GM23338 (cell line): ENCODE data around the gene GSG1L. TPM values are rescaled to one million over a fixed set of nuclear protein-coding genes. Genes with fewer than 3 reads are reported as not detected.

ENCODE experiments used
- ATAC-seq: fragments of 200-7000 bp; cut with Tn5 transposase; 3 replicates; pipeline ENCODE4 v1.9.1; 2020
- DNase-seq: peaks from one replicate; pipeline ENCODE4 v3.0.0-alpha.2; 2015; ENCODE audit warnings: low spot score
- H2AFZ ChIP-seq: fragments of 200-600 bp; sonication (generic); 2 replicates; pipeline ENCODE4 v1.8.0; 2016; ENCODE audit warnings: antibody characterized with exemption, mild to moderate bottlenecking, moderate library complexity
- H3F3A ChIP-seq: fragments of 200-600 bp; sonication (generic); replicated peaks from 2 replicates; pipeline ENCODE4 v1.8.0; 2017; ENCODE audit warnings: antibody characterized with exemption, mixed run types, low read depth
- H3K27ac ChIP-seq: fragments of 200-600 bp; sonication (generic); 2 replicates; pipeline ENCODE4 v1.6.1; 2016; ENCODE audit warnings: low read depth
- H3K27me3 ChIP-seq: fragments of 200-600 bp; sonication (generic); 2 replicates; pipeline ENCODE4 v1.8.0; 2016; ENCODE audit warnings: mild to moderate bottlenecking, mixed run types, moderate library complexity; ENCODE audit not compliant: insufficient read depth
- H3K36me3 ChIP-seq: fragments of 200-600 bp; sonication (generic); 2 replicates; pipeline ENCODE4 v1.8.0; 2016; ENCODE audit warnings: mild to moderate bottlenecking; ENCODE audit not compliant: insufficient read depth
- H3K4me1 ChIP-seq: fragments of 200-600 bp; sonication (generic); 2 replicates; pipeline ENCODE4 v1.8.0; 2016; ENCODE audit warnings: mild to moderate bottlenecking, moderate library complexity; ENCODE audit not compliant: insufficient read depth
- H3K4me2 ChIP-seq: fragments of 200-600 bp; sonication (generic); 2 replicates; pipeline ENCODE4 v1.7.1; 2017; ENCODE audit warnings: mixed run types
- H3K4me3 ChIP-seq: fragments of 200-600 bp; sonication (generic); 2 replicates; pipeline ENCODE4 v1.6.1; 2016; ENCODE audit warnings: mixed run types
- H3K79me2 ChIP-seq: fragments of 200-600 bp; sonication (generic); replicated peaks from 2 replicates; pipeline ENCODE4 v1.8.0; 2017; ENCODE audit warnings: mild to moderate bottlenecking; ENCODE audit not compliant: insufficient read depth
- H3K9me2 ChIP-seq: fragments of 200-600 bp; sonication (generic); 2 replicates; pipeline ENCODE4 v1.8.0; 2017; ENCODE audit not compliant: insufficient read depth
- H4K20me1 ChIP-seq: fragments of 200-600 bp; sonication (generic); replicated peaks from 2 replicates; pipeline ENCODE4 v1.8.0; 2017; ENCODE audit warnings: mild to moderate bottlenecking; ENCODE audit not compliant: insufficient read depth
- H3K27ac Mint-ChIP-seq: 2 replicates; pipeline ENCODE4 v1.8.0; 2020; ENCODE audit warnings: inconsistent platforms, mild to moderate bottlenecking, moderate library complexity, mixed read lengths
- H3K27me3 Mint-ChIP-seq: 3 replicates; pipeline ENCODE4 v1.8.0; 2022; ENCODE audit warnings: low read depth, mild to moderate bottlenecking, moderate library complexity, mixed read lengths, inconsistent platforms; ENCODE audit not compliant: insufficient read depth, poor library complexity
- H3K36me3 Mint-ChIP-seq: 3 replicates; pipeline ENCODE4 v1.8.0; 2021; ENCODE audit warnings: low read depth, mild to moderate bottlenecking, inconsistent platforms, moderate library complexity, mixed read lengths
- H3K4me1 Mint-ChIP-seq: 3 replicates; pipeline ENCODE4 v1.8.0; 2020; ENCODE audit warnings: mild to moderate bottlenecking, inconsistent platforms, mixed read lengths
- H3K4me3 Mint-ChIP-seq: 3 replicates; pipeline ENCODE4 v1.8.0; 2021; ENCODE audit warnings: moderate library complexity, mild to moderate bottlenecking, inconsistent platforms, mixed read lengths
- H3K9me3 Mint-ChIP-seq: 3 replicates; pipeline ENCODE4 v1.8.0; 2020; ENCODE audit warnings: moderate library complexity, mild to moderate bottlenecking, inconsistent platforms, mixed read lengths
- CREB1 ChIP-seq: fragments of 250-450 bp; sonication (Bioruptor Pico); IDR thresholded peaks from 2 replicates; pipeline ENCODE4 v1.5.0; 2020; ENCODE audit warnings: low read depth, mild to moderate bottlenecking, moderate library complexity
- ETS1 ChIP-seq: IDR thresholded peaks from 2 replicates; pipeline ENCODE4 v1.6.1; 2016; ENCODE audit warnings: antibody characterized with exemption
- EZH2 ChIP-seq: fragments of 200-600 bp; sonication (generic); IDR thresholded peaks from one replicate; pipeline ENCODE4 v1.8.0; 2017; ENCODE audit warnings: antibody characterized with exemption, mild to moderate bottlenecking, low read depth; ENCODE audit not compliant: unreplicated experiment
- EZH2phosphoT487 ChIP-seq: fragments of 200-600 bp; sonication (generic); IDR thresholded peaks from one replicate; pipeline ENCODE4 v1.8.1; 2018; ENCODE audit warnings: antibody characterized with exemption; ENCODE audit not compliant: unreplicated experiment
- JUNB ChIP-seq: IDR thresholded peaks from one replicate; pipeline ENCODE4 v1.6.1; 2016; ENCODE audit warnings: antibody characterized with exemption; ENCODE audit not compliant: unreplicated experiment
- NANOG ChIP-seq: IDR thresholded peaks from 2 replicates; pipeline ENCODE4 v1.6.1; 2016; ENCODE audit warnings: antibody characterized with exemption, borderline replicate concordance
- POLR2AphosphoS5 ChIP-seq: IDR thresholded peaks from 2 replicates; pipeline ENCODE4 v1.6.1; 2016; ENCODE audit warnings: antibody characterized with exemption, low read depth
- REST ChIP-seq: IDR thresholded peaks from one replicate; pipeline ENCODE4 v1.6.1; 2018; ENCODE audit warnings: antibody characterized with exemption; ENCODE audit not compliant: unreplicated experiment
- STAT1 ChIP-seq: IDR thresholded peaks from one replicate; pipeline ENCODE4 v1.6.1; 2016; ENCODE audit warnings: antibody characterized with exemption; ENCODE audit not compliant: unreplicated experiment
- ZNF114 ChIP-seq: fragments of 250-450 bp; sonication (Bioruptor Pico); IDR thresholded peaks from 2 replicates; pipeline ENCODE4 v1.5.0; 2020; ENCODE audit warnings: mild to moderate bottlenecking, moderate library complexity
- polyA plus RNA-seq: library from polyadenylated mRNA; unstranded; fragments of >200 nt; fragmentation: Nextera tagmentation; extraction: Ambion mirVana; gene quantifications from 2 replicates; pipeline ENCODE4 v1.2.1, GENCODE V29; 2016
- total RNA-seq: library from RNA; depleted of rRNA; stranded (reverse); fragments of >200 nt; shearing (Covaris generic); gene quantifications from 2 replicates; pipeline ENCODE4 v1.2.3, GENCODE V29; 2014
- TF ChIP-seq, protein P1 (sequence below): fragments of 250-450 bp; sonication (Bioruptor Pico); IDR thresholded peaks from 2 replicates; pipeline ENCODE4 v1.5.0; 2020; ENCODE audit warnings: mild to moderate bottlenecking, moderate library complexity
- TF ChIP-seq, protein P2 (sequence below), 2 experiments: fragments of 200-600 bp in 1 of 2; sonication (generic) in 1 of 2; conservative IDR thresholded peaks; 2 replicates each; pipeline versions ENCODE4 v1.5.1 to v1.6.1; 2016 to 2017; ENCODE audit warnings: antibody characterized with exemption in 2 of 2, low read depth in 2 of 2, mild to moderate bottlenecking in 2 of 2, moderate library complexity in 1 of 2

The GSG1L gene
- total and polyA plus RNA-seq, 2 experiments from 2014 or later = 0.36 to 0.63 TPM

- TF ChIP-seq, protein P1, sequence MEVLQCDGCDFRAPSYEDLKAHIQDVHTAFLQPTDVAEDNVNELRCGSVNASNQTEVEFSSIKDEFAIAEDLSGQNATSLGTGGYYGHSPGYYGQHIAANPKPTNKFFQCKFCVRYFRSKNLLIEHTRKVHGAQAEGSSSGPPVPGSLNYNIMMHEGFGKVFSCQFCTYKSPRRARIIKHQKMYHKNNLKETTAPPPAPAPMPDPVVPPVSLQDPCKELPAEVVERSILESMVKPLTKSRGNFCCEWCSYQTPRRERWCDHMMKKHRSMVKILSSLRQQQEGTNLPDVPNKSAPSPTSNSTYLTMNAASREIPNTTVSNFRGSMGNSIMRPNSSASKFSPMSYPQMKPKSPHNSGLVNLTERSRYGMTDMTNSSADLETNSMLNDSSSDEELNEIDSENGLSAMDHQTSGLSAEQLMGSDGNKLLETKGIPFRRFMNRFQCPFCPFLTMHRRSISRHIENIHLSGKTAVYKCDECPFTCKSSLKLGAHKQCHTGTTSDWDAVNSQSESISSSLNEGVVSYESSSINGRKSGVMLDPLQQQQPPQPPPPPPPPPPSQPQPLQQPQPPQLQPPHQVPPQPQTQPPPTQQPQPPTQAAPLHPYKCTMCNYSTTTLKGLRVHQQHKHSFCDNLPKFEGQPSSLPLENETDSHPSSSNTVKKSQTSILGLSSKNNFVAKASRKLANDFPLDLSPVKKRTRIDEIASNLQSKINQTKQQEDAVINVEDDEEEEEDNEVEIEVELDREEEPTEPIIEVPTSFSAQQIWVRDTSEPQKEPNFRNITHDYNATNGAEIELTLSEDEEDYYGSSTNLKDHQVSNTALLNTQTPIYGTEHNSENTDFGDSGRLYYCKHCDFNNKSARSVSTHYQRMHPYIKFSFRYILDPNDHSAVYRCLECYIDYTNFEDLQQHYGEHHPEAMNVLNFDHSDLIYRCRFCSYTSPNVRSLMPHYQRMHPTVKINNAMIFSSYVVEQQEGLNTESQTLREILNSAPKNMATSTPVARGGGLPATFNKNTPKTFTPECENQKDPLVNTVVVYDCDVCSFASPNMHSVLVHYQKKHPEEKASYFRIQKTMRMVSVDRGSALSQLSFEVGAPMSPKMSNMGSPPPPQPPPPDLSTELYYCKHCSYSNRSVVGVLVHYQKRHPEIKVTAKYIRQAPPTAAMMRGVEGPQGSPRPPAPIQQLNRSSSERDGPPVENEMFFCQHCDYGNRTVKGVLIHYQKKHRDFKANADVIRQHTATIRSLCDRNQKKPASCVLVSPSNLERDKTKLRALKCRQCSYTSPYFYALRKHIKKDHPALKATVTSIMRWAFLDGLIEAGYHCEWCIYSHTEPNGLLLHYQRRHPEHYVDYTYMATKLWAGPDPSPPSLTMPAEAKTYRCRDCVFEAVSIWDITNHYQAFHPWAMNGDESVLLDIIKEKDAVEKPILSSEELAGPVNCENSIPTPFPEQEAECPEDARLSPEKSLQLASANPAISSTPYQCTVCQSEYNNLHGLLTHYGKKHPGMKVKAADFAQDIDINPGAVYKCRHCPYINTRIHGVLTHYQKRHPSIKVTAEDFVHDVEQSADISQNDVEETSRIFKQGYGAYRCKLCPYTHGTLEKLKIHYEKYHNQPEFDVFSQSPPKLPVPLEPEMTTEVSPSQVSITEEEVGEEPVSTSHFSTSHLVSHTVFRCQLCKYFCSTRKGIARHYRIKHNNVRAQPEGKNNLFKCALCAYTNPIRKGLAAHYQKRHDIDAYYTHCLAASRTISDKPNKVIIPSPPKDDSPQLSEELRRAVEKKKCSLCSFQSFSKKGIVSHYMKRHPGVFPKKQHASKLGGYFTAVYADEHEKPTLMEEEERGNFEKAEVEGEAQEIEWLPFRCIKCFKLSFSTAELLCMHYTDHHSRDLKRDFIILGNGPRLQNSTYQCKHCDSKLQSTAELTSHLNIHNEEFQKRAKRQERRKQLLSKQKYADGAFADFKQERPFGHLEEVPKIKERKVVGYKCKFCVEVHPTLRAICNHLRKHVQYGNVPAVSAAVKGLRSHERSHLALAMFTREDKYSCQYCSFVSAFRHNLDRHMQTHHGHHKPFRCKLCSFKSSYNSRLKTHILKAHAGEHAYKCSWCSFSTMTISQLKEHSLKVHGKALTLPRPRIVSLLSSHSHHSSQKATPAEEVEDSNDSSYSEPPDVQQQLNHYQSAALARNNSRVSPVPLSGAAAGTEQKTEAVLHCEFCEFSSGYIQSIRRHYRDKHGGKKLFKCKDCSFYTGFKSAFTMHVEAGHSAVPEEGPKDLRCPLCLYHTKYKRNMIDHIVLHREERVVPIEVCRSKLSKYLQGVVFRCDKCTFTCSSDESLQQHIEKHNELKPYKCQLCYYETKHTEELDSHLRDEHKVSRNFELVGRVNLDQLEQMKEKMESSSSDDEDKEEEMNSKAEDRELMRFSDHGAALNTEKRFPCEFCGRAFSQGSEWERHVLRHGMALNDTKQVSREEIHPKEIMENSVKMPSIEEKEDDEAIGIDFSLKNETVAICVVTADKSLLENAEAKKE (CRISPR knock-in tag) = no peak
- TF ChIP-seq ZNF114 (no peak), POLR2AphosphoS5 (no peak), EZH2phosphoT487 (no peak)
Observed at GRCh38 chr16:28078261-28078660, 14.7 kb upstream of the GSG1L start (continued).

DNA sequence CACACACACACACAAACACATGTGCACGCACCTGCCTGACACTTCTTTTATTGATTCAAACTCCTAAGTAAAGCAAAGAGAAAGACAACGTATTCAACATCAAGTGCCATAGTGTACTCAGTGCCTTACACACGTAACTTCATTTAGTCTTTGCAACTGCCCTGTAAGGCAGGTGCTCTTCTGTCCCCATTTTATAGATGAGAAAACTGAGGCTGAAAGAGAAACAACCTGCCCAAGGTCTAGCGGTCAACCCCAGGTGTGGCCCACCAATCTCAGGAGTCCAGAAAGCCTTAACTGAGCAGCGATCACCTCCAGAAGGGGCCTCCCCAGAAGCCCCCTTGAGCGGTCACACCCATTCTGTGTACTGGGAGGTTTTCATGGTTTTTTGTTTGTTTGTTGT, 10.3 kb upstream of the GSG1L start:
- TF ChIP-seq, protein P2, sequence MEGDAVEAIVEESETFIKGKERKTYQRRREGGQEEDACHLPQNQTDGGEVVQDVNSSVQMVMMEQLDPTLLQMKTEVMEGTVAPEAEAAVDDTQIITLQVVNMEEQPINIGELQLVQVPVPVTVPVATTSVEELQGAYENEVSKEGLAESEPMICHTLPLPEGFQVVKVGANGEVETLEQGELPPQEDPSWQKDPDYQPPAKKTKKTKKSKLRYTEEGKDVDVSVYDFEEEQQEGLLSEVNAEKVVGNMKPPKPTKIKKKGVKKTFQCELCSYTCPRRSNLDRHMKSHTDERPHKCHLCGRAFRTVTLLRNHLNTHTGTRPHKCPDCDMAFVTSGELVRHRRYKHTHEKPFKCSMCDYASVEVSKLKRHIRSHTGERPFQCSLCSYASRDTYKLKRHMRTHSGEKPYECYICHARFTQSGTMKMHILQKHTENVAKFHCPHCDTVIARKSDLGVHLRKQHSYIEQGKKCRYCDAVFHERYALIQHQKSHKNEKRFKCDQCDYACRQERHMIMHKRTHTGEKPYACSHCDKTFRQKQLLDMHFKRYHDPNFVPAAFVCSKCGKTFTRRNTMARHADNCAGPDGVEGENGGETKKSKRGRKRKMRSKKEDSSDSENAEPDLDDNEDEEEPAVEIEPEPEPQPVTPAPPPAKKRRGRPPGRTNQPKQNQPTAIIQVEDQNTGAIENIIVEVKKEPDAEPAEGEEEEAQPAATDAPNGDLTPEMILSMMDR (conservative IDR thresholded peaks at IDR 0.05; ENCODE audit: low read depth in 2 of 2) = no peak
- no peak for TF ChIP-seq STAT1
- TF ChIP-seq JUNB = no peak
- no peak for TF ChIP-seq ETS1
- TF ChIP-seq ZNF114 = no peak
- no peak for TF ChIP-seq EZH2phosphoT487
- TF ChIP-seq EZH2 = no peak
- no peak for TF ChIP-seq CREB1 (CRISPR knock-in tag)
- no peak for TF ChIP-seq NANOG
- no peak for TF ChIP-seq REST
- TF ChIP-seq POLR2AphosphoS5 = no peak
- Mint-ChIP-seq H3K9me3 (no peaks in the 10 kb centered on the region), H3K4me3 (no peak overlapping the region), H3K36me3 (no peaks in the 10 kb centered on the region; the same call in 2 of the 3 replicates), H3K27ac (no peak overlapping the region), H3K27me3 (peaks cover 19% of the 10 kb centered on the region), H3K4me1 (no peaks in the 10 kb centered on the region)
- Histone ChIP-seq H3K4me2 (no peak overlapping the region), H3K36me3 (no peaks in the 10 kb centered on the region), H3K9me2 (no peaks in the 10 kb centered on the region), H3F3A (no peaks in the 10 kb centered on the region), H3K79me2 (no peaks in the 10 kb centered on the region), H4K20me1 (no peaks in the 10 kb centered on the region), H3K27ac (no peak overlapping the region), H2AFZ (no peak overlapping the region), H3K27me3 (no peaks in the 10 kb centered on the region), H3K4me3 (no peak overlapping the region), H3K4me1 (no peaks in the 10 kb centered on the region)
- DNase-seq (no peak), ATAC-seq (no peak)
